ENCODE data around the gene ITGA2.
"Not testable (repeated sequence)": the region's sequence is repeated elsewhere in the genome, so short reads cannot be mapped to it uniquely, and the experiment has no call there.

The ITGA2 gene

GRCh38 chr5:53105611-53106300, 116.6 kb downstream of the ITGA2 start:
- Histone ChIP-seq H3K9ac (ENCODE audit: low read depth, low read length) (no peak overlapping the region), H3K27me3 (ENCODE audit: insufficient read depth, low read length) (peaks cover 5% of the 10 kb centered on the region; the same call in 1 of the 2 replicates), H3K4me3 (ENCODE audit: low read length) (no peak overlapping the region), H3K4me1 (ENCODE audit: insufficient read depth, low read length) (peaks cover 14% of the 10 kb centered on the region; the same call in 1 of the 2 replicates), H3K36me3 (ENCODE audit: insufficient read depth, low read length) (peaks cover 18% of the 10 kb centered on the region; the same call in 1 of the 2 replicates), H3K9me3 (ENCODE audit: insufficient read depth, low read depth, low read length) (no peaks in the 10 kb centered on the region), H3K27ac (ENCODE audit: low read depth, low read length) (no peak overlapping the region)
- WGBS = 90% methylated on average over 4 of the region's 5 CpGs

- H3K27me3 ChIP-seq (ENCODE audit: insufficient read depth, low read length) = peaks cover 5% of the 10 kb centered on the region; the same call in 1 of the 2 replicates
- no peak overlapping the region for H3K27ac ChIP-seq (ENCODE audit: low read depth, low read length)
- H3K9me3 ChIP-seq (ENCODE audit: insufficient read depth, low read depth, low read length) = no peaks in the 10 kb centered on the region
- H3K4me3 ChIP-seq (ENCODE audit: low read length) = peak overlapping the region; percentile 89
- H3K4me1 ChIP-seq (ENCODE audit: insufficient read depth, low read length) = peaks cover 15% of the 10 kb centered on the region; the same call in 1 of the 2 replicates
- H3K9ac ChIP-seq (ENCODE audit: low read depth, low read length) = peak overlapping the region; percentile 70; the same call in 1 of the 2 replicates
- peaks cover 7% of the 10 kb centered on the region; the same call in 1 of the 2 replicates for H3K36me3 ChIP-seq (ENCODE audit: insufficient read depth, low read length)
- WGBS = 12% methylated on average over 11 of the region's 11 CpGs
Observed at GRCh38 chr5:53109056-53109442, 119.9 kb downstream of the ITGA2 start.

- Histone ChIP-seq H3K9me3 (ENCODE audit: insufficient read depth, low read depth, low read length) (no peaks in the 10 kb centered on the region), H3K9ac (ENCODE audit: low read depth, low read length) (peak within 1 kb of the TSS; percentile 70), H3K36me3 (ENCODE audit: insufficient read depth, low read length) (peaks cover 7% of the 10 kb centered on the region; the same call in 1 of the 2 replicates), H3K27ac (ENCODE audit: low read depth, low read length) (peak within 1 kb of the TSS; percentile 48; the same call in 1 of the 2 replicates), H3K27me3 (ENCODE audit: insufficient read depth, low read length) (peaks cover 5% of the 10 kb centered on the region; the same call in 1 of the 2 replicates), H3K4me1 (ENCODE audit: insufficient read depth, low read length) (peaks cover 15% of the 10 kb centered on the region; the same call in 1 of the 2 replicates), H3K4me3 (ENCODE audit: low read length) (peak within 1 kb of the TSS; percentile 89)
- under 1% methylated on average over 54 of the region's 54 CpGs for WGBS
Observed at GRCh38 chr5:53109443-53110127, 120.4 kb downstream of the ITGA2 start, which contains the start of gene MOCS2. Gene MOCS2, minus strand, starts transcription at chr5:53109757. Its CDS starts 2,583 bp downstream, at chr5:53107174.

GRCh38 chr5:53110156-53110555, 121.0 kb downstream of the ITGA2 start:
- peak overlapping the region; percentile 48; the same call in 1 of the 2 replicates for H3K27ac ChIP-seq (ENCODE audit: low read depth, low read length)
- WGBS = 34% methylated on average over 6 of the region's 6 CpGs
- peaks cover 15% of the 10 kb centered on the region; the same call in 1 of the 2 replicates for H3K4me1 ChIP-seq (ENCODE audit: insufficient read depth, low read length)

DNA sequence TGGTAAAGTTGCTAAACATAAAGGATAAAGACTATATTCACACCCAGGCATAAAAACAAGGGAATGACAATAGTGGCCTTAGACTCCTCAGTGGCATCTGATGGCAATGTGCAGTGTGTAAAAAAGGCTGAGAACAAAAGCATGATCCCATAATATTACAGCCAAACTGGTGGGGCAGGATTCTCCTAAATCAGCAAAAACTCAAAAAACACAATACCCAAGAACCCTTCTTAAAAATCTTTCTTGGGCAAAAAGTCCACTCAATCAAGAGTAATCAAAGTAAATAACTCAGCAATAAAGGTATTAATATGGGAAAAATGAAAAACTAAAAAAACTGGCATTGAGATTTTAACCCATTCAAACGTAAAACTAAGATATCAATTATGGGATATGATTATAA, 122.0 kb downstream of the ITGA2 start:
- H3K4me3 ChIP-seq (ENCODE audit: low read length) = no peak overlapping the region
- H3K4me1 ChIP-seq (ENCODE audit: insufficient read depth, low read length) = peaks cover 15% of the 10 kb centered on the region; the same call in 1 of the 2 replicates
- no CpG with 5 or more reads among the region's 1 CpG for WGBS
- no peaks in the 10 kb centered on the region for H3K9me3 ChIP-seq (ENCODE audit: insufficient read depth, low read depth, low read length)
- peaks cover 5% of the 10 kb centered on the region; the same call in 1 of the 2 replicates for H3K36me3 ChIP-seq (ENCODE audit: insufficient read depth, low read length)
- peaks cover 5% of the 10 kb centered on the region; the same call in 1 of the 2 replicates for H3K27me3 ChIP-seq (ENCODE audit: insufficient read depth, low read length)
- H3K9ac ChIP-seq (ENCODE audit: low read depth, low read length) = no peak overlapping the region
- no peak overlapping the region for H3K27ac ChIP-seq (ENCODE audit: low read depth, low read length)

More at GRCh38 chr5:53110156-53110555, 121.0 kb downstream of the ITGA2 start:
- H3K4me3 ChIP-seq (ENCODE audit: low read length) = peak overlapping the region; percentile 89
- H3K9me3 ChIP-seq (ENCODE audit: insufficient read depth, low read depth, low read length) = no peaks in the 10 kb centered on the region
- peak overlapping the region; percentile 70 for H3K9ac ChIP-seq (ENCODE audit: low read depth, low read length)
- peaks cover 5% of the 10 kb centered on the region; the same call in 1 of the 2 replicates for H3K36me3 ChIP-seq (ENCODE audit: insufficient read depth, low read length)
- peaks cover 5% of the 10 kb centered on the region; the same call in 1 of the 2 replicates for H3K27me3 ChIP-seq (ENCODE audit: insufficient read depth, low read length)

DNA sequence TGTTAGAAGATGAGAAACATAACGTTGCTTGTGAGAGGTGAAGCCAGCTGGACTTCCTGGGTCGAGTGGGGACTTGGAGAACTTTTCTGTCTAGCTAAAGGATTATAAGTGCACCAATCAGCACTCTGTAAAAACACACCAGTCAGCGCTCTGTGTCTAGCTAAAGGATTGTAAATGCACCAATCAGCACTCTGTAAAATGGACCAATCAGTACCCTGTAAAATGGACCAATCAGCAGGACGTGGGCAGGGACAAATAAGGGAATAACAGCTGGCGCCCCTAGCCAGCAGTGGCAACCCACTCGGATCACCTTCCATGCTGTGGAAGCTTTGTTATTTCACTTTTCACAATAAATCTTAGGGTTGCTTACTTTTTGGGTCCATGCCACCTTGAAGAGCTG, 123.2 kb downstream of the ITGA2 start:
- not testable (repeated sequence) for H3K27ac ChIP-seq (ENCODE audit: low read depth, low read length); H3K9ac ChIP-seq (ENCODE audit: low read depth, low read length); H3K4me3 ChIP-seq (ENCODE audit: low read length); H3K27me3 ChIP-seq (ENCODE audit: insufficient read depth, low read length); H3K36me3 ChIP-seq (ENCODE audit: insufficient read depth, low read length); H3K9me3 ChIP-seq (ENCODE audit: insufficient read depth, low read depth, low read length)
- 89% methylated on average over 6 of the region's 6 CpGs for WGBS
- H3K4me1 ChIP-seq (ENCODE audit: insufficient read depth, low read length) = peaks cover 15% of the 10 kb centered on the region; the same call in 1 of the 2 replicates

DNA sequence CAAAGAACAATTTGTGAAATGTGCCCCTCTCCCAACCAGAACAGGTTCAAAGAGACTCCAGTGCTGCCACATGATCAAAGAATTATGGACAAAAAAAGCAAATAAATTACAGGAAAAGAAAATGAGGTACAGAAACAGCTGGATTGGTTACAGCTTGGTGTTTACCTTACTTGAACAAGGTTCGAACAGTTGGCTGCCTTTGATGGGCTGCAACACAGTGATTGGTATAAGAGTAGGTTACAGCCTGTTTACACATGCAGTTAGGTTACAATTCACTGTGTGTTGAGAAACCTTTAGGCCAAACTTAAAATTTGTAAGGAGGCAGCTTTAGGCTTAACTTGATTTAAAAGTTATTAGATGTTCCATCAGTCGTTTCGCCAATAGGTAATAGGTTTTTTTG, 123.8 kb downstream of the ITGA2 start:
- peaks cover 15% of the 10 kb centered on the region; the same call in 1 of the 2 replicates for H3K4me1 ChIP-seq (ENCODE audit: insufficient read depth, low read length)
- 95% methylated on average over 3 of the region's 3 CpGs for WGBS
- no peaks in the 10 kb centered on the region for H3K36me3 ChIP-seq (ENCODE audit: insufficient read depth, low read length)
- H3K4me3 ChIP-seq (ENCODE audit: low read length) = no peak overlapping the region
- no peaks in the 10 kb centered on the region for H3K9me3 ChIP-seq (ENCODE audit: insufficient read depth, low read depth, low read length)
- no peak overlapping the region for H3K27ac ChIP-seq (ENCODE audit: low read depth, low read length)
- peaks cover 5% of the 10 kb centered on the region; the same call in 1 of the 2 replicates for H3K27me3 ChIP-seq (ENCODE audit: insufficient read depth, low read length)
- no peak overlapping the region for H3K9ac ChIP-seq (ENCODE audit: low read depth, low read length)

- Histone ChIP-seq H3K9me3 (ENCODE audit: insufficient read depth, low read depth, low read length) (no peaks in the 10 kb centered on the region), H3K4me1 (ENCODE audit: insufficient read depth, low read length) (peaks cover 10% of the 10 kb centered on the region; the same call in 1 of the 2 replicates), H3K4me3 (ENCODE audit: low read length) (no peak overlapping the region), H3K27ac (ENCODE audit: low read depth, low read length) (no peak overlapping the region), H3K9ac (ENCODE audit: low read depth, low read length) (no peak overlapping the region; the same call in 1 of the 2 replicates), H3K27me3 (ENCODE audit: insufficient read depth, low read length) (peaks cover under 1% of the 10 kb centered on the region; the same call in 1 of the 2 replicates), H3K36me3 (ENCODE audit: insufficient read depth, low read length) (no peaks in the 10 kb centered on the region)
- WGBS = 92% methylated on average over 9 of the region's 9 CpGs
Observed at GRCh38 chr5:53113947-53114346, 124.8 kb downstream of the ITGA2 start.

GRCh38 chr5:53114988-53115387, 125.8 kb downstream of the ITGA2 start:
- no peak overlapping the region for H3K9ac ChIP-seq (ENCODE audit: low read depth, low read length)
- H3K27me3 ChIP-seq (ENCODE audit: insufficient read depth, low read length) = no peaks in the 10 kb centered on the region
- H3K36me3 ChIP-seq (ENCODE audit: insufficient read depth, low read length) = no peaks in the 10 kb centered on the region
- peaks cover 9% of the 10 kb centered on the region; the same call in 1 of the 2 replicates for H3K4me1 ChIP-seq (ENCODE audit: insufficient read depth, low read length)
- no peak overlapping the region for H3K27ac ChIP-seq (ENCODE audit: low read depth, low read length)
- no peaks in the 10 kb centered on the region for H3K9me3 ChIP-seq (ENCODE audit: insufficient read depth, low read depth, low read length)
- no peak overlapping the region for H3K4me3 ChIP-seq (ENCODE audit: low read length)

GRCh38 chr5:53116597-53116996, 127.4 kb downstream of the ITGA2 start:
- Histone ChIP-seq H3K27me3 (ENCODE audit: insufficient read depth, low read length) (no peaks in the 10 kb centered on the region), H3K9ac (ENCODE audit: low read depth, low read length) (no peak overlapping the region)
- WGBS = 88% methylated on average over 1 of the region's 1 CpG

DNA sequence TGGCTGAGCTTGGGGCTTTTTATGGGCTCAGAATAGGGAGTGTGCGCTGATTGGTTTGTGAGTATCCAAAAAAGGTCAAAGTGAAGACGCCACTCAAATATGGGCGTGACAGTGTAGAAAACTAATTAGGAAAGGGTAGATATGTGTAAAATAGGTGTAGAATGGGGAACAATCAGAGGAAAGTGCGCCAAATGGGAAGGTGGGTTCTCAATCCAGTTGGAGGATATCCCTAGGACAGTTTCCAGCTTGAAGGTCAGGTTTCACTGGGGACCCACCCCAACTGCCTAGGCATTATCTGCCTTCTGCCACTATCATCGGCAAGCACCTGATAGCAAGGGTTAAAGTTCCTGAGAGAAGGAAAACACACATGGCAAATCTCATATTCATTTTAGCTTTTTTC, 129.7 kb downstream of the ITGA2 start:
- H3K27ac ChIP-seq (ENCODE audit: low read depth, low read length) = no peak overlapping the region
- 94% methylated on average over 5 of the region's 5 CpGs for WGBS

More at GRCh38 chr5:53116597-53116996, 127.4 kb downstream of the ITGA2 start:
- Histone ChIP-seq H3K9me3 (ENCODE audit: insufficient read depth, low read depth, low read length) (no peaks in the 10 kb centered on the region), H3K27ac (ENCODE audit: low read depth, low read length) (no peak overlapping the region), H3K4me3 (ENCODE audit: low read length) (no peak overlapping the region), H3K36me3 (ENCODE audit: insufficient read depth, low read length) (no peaks in the 10 kb centered on the region), H3K4me1 (ENCODE audit: insufficient read depth, low read length) (no peaks in the 10 kb centered on the region)

More for the DNA sequence above, 129.7 kb downstream of the ITGA2 start:
- H3K27me3 ChIP-seq (ENCODE audit: insufficient read depth, low read length) = no peaks in the 10 kb centered on the region
- H3K36me3 ChIP-seq (ENCODE audit: insufficient read depth, low read length) = no peaks in the 10 kb centered on the region
- H3K4me1 ChIP-seq (ENCODE audit: insufficient read depth, low read length) = no peaks in the 10 kb centered on the region
- H3K9ac ChIP-seq (ENCODE audit: low read depth, low read length) = no peak overlapping the region
- H3K9me3 ChIP-seq (ENCODE audit: insufficient read depth, low read depth, low read length) = no peaks in the 10 kb centered on the region
- H3K4me3 ChIP-seq (ENCODE audit: low read length) = no peak overlapping the region
